Activated CD4-positive, alpha-beta T cell treated with anti-CD3 and anti-CD28 coated beads for 36 hours (primary cell): ENCODE data around the gene RSAD1. TPM values are rescaled to one million over a fixed set of nuclear protein-coding genes. Genes with fewer than 3 reads are reported as not detected.

Experiments used
- ATAC-seq: fragments of 200-7000 bp; cut with Tn5 transposase; one replicate; pipeline ENCODE4 v1.10.0; 2021; ENCODE audit warnings: mild to moderate bottlenecking, moderate library complexity
- CTCF ChIA-PET: fragments of 350-600 bp; sonication (Branson Sonifier 250); formaldehyde crosslinking; loops from one replicate; lab custom pipeline; 2021; ENCODE audit warnings: antibody characterized with exemption; lab: Charles Lee
- POLR2A ChIA-PET: fragments of 350-600 bp; sonication (Branson Sonifier 250); formaldehyde crosslinking; loops from one replicate; lab custom pipeline; 2021; ENCODE audit warnings: antibody characterized with exemption, inconsistent platforms; lab: Charles Lee
- DNase-seq: peaks from one replicate; pipeline ENCODE4 v3.0.0-alpha.2; 2020
- H3K27ac Mint-ChIP-seq: one replicate; pipeline ENCODE4 v1.8.0; 2021; ENCODE audit warnings: mixed read lengths
- H3K27me3 Mint-ChIP-seq: one replicate; pipeline ENCODE4 v1.8.0; 2021; ENCODE audit warnings: mixed read lengths
- H3K36me3 Mint-ChIP-seq: one replicate; pipeline ENCODE4 v1.8.0; 2021; ENCODE audit warnings: low read depth, mixed read lengths
- H3K4me1 Mint-ChIP-seq: one replicate; pipeline ENCODE4 v1.8.0; 2021; ENCODE audit warnings: mixed read lengths
- H3K4me3 Mint-ChIP-seq: one replicate; pipeline ENCODE4 v1.8.0; 2021; ENCODE audit warnings: mild to moderate bottlenecking, moderate library complexity, mixed read lengths
- H3K9me3 Mint-ChIP-seq: one replicate; pipeline ENCODE4 v1.8.0; 2021; ENCODE audit warnings: low read depth, mixed read lengths
- intact Hi-C, 2 experiments: fragments of 100-400 bp; cut with DNase I in 1 of 2; cut with micrococcal nuclease in 1 of 2; formaldehyde crosslinking; loops; one replicate each; pipeline versions ENCODE4 v1.14.2 to v1.15.1; 2022 to 2024; cut with DNase I, micrococcal nuclease
- total RNA-seq, 2 experiments: library from RNA; stranded (reverse); gene quantifications; one replicate each; pipeline ENCODE4 v1.2.3, GENCODE V29; 2021

Gene RSAD1
- total RNA-seq, 2 experiments from 2014 or later = 21.5 to 29.0 TPM

DNA sequence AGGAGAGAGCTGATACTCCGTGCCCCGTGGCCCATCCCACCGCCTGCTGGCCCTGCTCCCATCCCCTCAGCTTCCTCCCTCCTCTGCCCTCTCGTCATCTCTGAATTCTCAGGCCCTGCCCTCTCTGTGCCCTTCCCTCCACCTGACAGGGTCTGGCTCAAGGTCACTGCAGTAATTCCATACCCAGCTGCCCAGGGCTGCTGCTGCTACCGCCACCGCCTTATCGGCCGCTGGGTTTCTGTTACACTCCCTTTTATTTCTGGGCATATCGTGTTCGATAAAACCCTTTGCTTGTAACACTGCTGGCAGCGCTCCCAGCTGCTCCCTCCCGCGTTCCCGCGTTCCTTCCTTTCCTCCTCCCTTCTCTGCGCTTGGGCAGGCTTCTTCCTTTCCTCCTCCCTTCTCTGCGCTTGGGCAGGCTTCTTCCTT, 55.1 kb downstream of the RSAD1 start:
- Mint-ChIP-seq H3K36me3 (no peaks in the 10 kb centered on the region), H3K27me3 (peaks cover 46% of the 10 kb centered on the region), H3K9me3 (no peaks in the 10 kb centered on the region), H3K27ac (no peak overlapping the region), H3K4me3 (no peak overlapping the region), H3K4me1 (peaks cover 14% of the 10 kb centered on the region)
- no peak for DNase-seq
- CTCF ChIA-PET = interaction anchor here (0.7 to 1.1 kb wide), 2 partner anchors 8 to 61 kb away, joined by 3 read pairs; no protein-coding TSS in a partner anchor
- intact Hi-C loops = no loop called here
- POLR2A ChIA-PET = no interaction called here
- ATAC-seq = peak; percentile 18

DNA sequence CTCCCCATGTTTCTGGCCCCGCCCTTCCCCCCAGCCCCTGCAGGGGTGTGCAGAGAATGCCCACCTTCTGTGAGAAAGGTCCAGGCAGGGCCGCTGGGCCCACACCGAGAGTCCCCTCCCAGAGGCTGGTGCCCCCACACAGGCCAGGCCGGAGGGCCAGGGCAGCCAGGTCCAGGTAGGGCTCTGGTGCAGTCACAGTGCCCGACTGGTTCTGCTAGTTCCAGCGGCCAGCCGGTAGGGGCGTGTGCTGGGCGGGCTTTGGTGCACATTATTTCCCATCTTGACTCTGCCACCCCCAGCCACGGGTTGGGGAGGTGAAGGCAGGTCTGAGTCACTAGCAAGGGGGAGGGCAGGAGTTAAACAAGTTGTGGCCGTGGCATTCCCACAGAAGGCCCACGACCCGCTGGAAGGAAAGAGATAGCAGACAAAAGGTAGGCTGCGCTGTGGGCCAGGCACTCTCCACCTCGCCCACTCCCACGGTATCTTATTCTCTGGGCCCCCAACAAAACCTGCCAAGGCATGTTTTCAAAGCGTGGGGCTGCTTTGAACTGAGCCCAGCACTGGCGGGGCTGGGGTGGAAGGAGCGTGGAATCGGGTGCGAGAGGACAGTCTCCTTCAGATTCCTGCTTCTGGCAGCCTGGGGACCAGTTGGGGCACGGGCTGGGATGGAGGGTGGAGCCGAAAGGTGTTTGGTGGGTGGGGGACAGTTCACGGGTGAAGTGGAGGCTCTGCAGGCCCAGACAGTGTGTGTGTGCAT, 55.7 kb downstream of the RSAD1 start:
- Mint-ChIP-seq H3K4me1 (peaks cover 14% of the 10 kb centered on the region), H3K36me3 (no peaks in the 10 kb centered on the region), H3K27me3 (peaks cover 41% of the 10 kb centered on the region), H3K27ac (no peak overlapping the region), H3K4me3 (no peak overlapping the region), H3K9me3 (no peaks in the 10 kb centered on the region)
- POLR2A ChIA-PET = no interaction called here
- DNase-seq = peak; percentile 59
- CTCF ChIA-PET = interaction anchor here (1.1 kb wide), 1 partner anchor 8 kb away, joined by 3 read pairs; no protein-coding TSS in a partner anchor
- intact Hi-C loops = no loop called here
- peak; percentile 78 for ATAC-seq

- ChIA-PET CTCF (interaction anchor here (1.0 kb wide), 1 partner anchor 33 kb away, joined by 3 read pairs; no protein-coding TSS in a partner anchor), POLR2A (no interaction called here)
- ATAC-seq = no peak
- Mint-ChIP-seq H3K9me3 (no peaks in the 10 kb centered on the region), H3K27ac (no peak overlapping the region), H3K4me1 (peaks cover 14% of the 10 kb centered on the region), H3K27me3 (peaks cover 37% of the 10 kb centered on the region), H3K4me3 (no peak overlapping the region), H3K36me3 (no peaks in the 10 kb centered on the region)
- DNase-seq = no peak
- intact Hi-C loops = no loop called here
These were observed 56.3 kb downstream of the RSAD1 start for GRCh38 chr17:50534979-50535326.

- peaks cover 36% of the 10 kb centered on the region for H3K27me3 Mint-ChIP-seq
- POLR2A ChIA-PET = no interaction called here
- no peaks in the 10 kb centered on the region for H3K36me3 Mint-ChIP-seq
- intact Hi-C loops = no loop called here
- H3K4me1 Mint-ChIP-seq = peaks cover 14% of the 10 kb centered on the region
- no peak for DNase-seq
- CTCF ChIA-PET = interaction anchor here (0.6 to 1.0 kb wide), 3 partner anchors 34 to 114 kb away, joined by 3 to 4 read pairs (median 3); no protein-coding TSS in a partner anchor
- H3K4me3 Mint-ChIP-seq = no peak overlapping the region
- H3K27ac Mint-ChIP-seq = no peak overlapping the region
- H3K9me3 Mint-ChIP-seq = no peaks in the 10 kb centered on the region
- ATAC-seq = no peak
These were observed 56.7 kb downstream of the RSAD1 start for GRCh38 chr17:50535407-50535806.

Other genes starting within 250 kb of the RSAD1 start
- gene TMEM92, start 204.4 kb upstream of the RSAD1 start, total RNA-seq = under 1 TPM; 0.23 TPM
- 10 to 100 TPM; 29.8 to 30.4 TPM for gene XYLT2, start 132.7 kb upstream of the RSAD1 start, total RNA-seq
- gene MRPL27, start 105.7 kb upstream of the RSAD1 start, total RNA-seq = 10 to 100 TPM; 40.1 to 56.2 TPM
- gene EME1, start 105.6 kb upstream of the RSAD1 start, total RNA-seq = 10 to 100 TPM; 38.3 to 40.8 TPM
- 10 to 100 TPM; 74.4 to 82.7 TPM for gene LRRC59, start 81.3 kb upstream of the RSAD1 start, total RNA-seq
- gene ACSF2, start 52.6 kb upstream of the RSAD1 start, total RNA-seq = 10 to 100 TPM; 15.0 to 15.7 TPM
- gene CHAD, start 10.0 kb upstream of the RSAD1 start, total RNA-seq = not detected
- 1 to 10 TPM; 1.4 to 1.8 TPM for gene MYCBPAP, start 29.6 kb downstream of the RSAD1 start, total RNA-seq
- gene EPN3, start 53.9 kb downstream of the RSAD1 start, total RNA-seq = not detected
- gene SPATA20, start 68.3 kb downstream of the RSAD1 start, total RNA-seq = 10 to 100 TPM in 1 of 2 experiments, 1 to 10 TPM in 1; 9.0 to 10.7 TPM
- gene CACNA1G, start 81.9 kb downstream of the RSAD1 start, total RNA-seq = not detected
- not detected for gene ABCC3, start 156.0 kb downstream of the RSAD1 start, total RNA-seq
- 10 to 100 TPM; 28.0 to 29.8 TPM for gene ANKRD40, start 229.1 kb downstream of the RSAD1 start, total RNA-seq
- gene LUC7L3, start 240.7 kb downstream of the RSAD1 start, total RNA-seq = 100 to 1,000 TPM; 112 to 120 TPM